Activated CD4-positive, alpha-beta T cell treated with anti-CD3 and anti-CD28 coated beads for 36 hours (primary cell): ENCODE results near the gene MSH2. TPM values are rescaled to one million over a fixed set of nuclear protein-coding genes. Genes with fewer than 3 reads are reported as not detected.
A peak's percentile ranks its signal among the peaks of the same experiment; 100 is the strongest.

Experiments
- ATAC-seq: fragments of 200-7000 bp; cut with Tn5 transposase; one replicate; pipeline ENCODE4 v1.10.0; 2021; ENCODE audit warnings: mild to moderate bottlenecking, moderate library complexity
- CTCF ChIA-PET: fragments of 350-600 bp; sonication (Branson Sonifier 250); formaldehyde crosslinking; loops from one replicate; lab custom pipeline; 2021; ENCODE audit warnings: antibody characterized with exemption; lab: Charles Lee
- POLR2A ChIA-PET: fragments of 350-600 bp; sonication (Branson Sonifier 250); formaldehyde crosslinking; loops from one replicate; lab custom pipeline; 2021; ENCODE audit warnings: antibody characterized with exemption, inconsistent platforms; lab: Charles Lee
- DNase-seq: peaks from one replicate; pipeline ENCODE4 v3.0.0-alpha.2; 2020
- H3K27ac Mint-ChIP-seq: one replicate; pipeline ENCODE4 v1.8.0; 2021; ENCODE audit warnings: mixed read lengths
- H3K27me3 Mint-ChIP-seq: one replicate; pipeline ENCODE4 v1.8.0; 2021; ENCODE audit warnings: mixed read lengths
- H3K36me3 Mint-ChIP-seq: one replicate; pipeline ENCODE4 v1.8.0; 2021; ENCODE audit warnings: low read depth, mixed read lengths
- H3K4me1 Mint-ChIP-seq: one replicate; pipeline ENCODE4 v1.8.0; 2021; ENCODE audit warnings: mixed read lengths
- H3K4me3 Mint-ChIP-seq: one replicate; pipeline ENCODE4 v1.8.0; 2021; ENCODE audit warnings: mild to moderate bottlenecking, moderate library complexity, mixed read lengths
- H3K9me3 Mint-ChIP-seq: one replicate; pipeline ENCODE4 v1.8.0; 2021; ENCODE audit warnings: low read depth, mixed read lengths
- intact Hi-C, 2 experiments: fragments of 100-400 bp; cut with DNase I in 1 of 2; cut with micrococcal nuclease in 1 of 2; formaldehyde crosslinking; loops; one replicate each; pipeline versions ENCODE4 v1.14.2 to v1.15.1; 2022 to 2024; cut with DNase I, micrococcal nuclease
- total RNA-seq, 2 experiments: library from RNA; stranded (reverse); gene quantifications; one replicate each; pipeline ENCODE4 v1.2.3, GENCODE V29; 2021

MSH2 gene
- total RNA-seq, 2 experiments from 2014 or later: 61.0 to 65.2 TPM

DNA sequence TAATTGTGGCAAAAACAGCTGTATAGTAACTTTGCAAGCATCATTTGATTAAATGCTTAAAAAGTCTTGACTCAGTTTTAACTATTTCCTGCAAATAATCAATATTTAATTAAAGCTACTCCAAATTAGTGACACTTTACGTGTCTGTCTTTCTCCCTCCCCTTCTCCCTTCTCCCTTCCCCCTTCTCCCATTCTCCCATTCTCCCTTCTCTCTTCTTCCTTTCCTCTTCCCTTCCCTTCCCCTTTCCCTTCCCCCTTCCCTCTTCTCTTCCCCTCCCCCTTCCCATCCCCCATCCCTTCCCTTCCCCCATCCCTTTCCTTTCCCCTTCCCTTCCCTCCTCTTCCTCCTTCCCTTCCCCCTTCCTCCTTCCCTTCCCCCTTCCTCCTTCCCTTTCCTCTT, 76.9 kb downstream of the MSH2 start:
- Mint-ChIP-seq H3K27me3 (no peaks in the 10 kb centered on the region), H3K4me1 (no peaks in the 10 kb centered on the region), H3K9me3 (no peaks in the 10 kb centered on the region), H3K4me3 (no peak overlapping the region), H3K36me3 (peaks cover 52% of the 10 kb centered on the region), H3K27ac (no peak overlapping the region)
- POLR2A ChIA-PET: no interaction called here
- no peak for ATAC-seq
- DNase-seq: no peak
- intact Hi-C loops: no loop called here
- CTCF ChIA-PET: interaction anchor here (2.2 kb wide), 1 partner anchor 288 kb away, joined by 6 read pairs; no protein-coding TSS in a partner anchor

DNA sequence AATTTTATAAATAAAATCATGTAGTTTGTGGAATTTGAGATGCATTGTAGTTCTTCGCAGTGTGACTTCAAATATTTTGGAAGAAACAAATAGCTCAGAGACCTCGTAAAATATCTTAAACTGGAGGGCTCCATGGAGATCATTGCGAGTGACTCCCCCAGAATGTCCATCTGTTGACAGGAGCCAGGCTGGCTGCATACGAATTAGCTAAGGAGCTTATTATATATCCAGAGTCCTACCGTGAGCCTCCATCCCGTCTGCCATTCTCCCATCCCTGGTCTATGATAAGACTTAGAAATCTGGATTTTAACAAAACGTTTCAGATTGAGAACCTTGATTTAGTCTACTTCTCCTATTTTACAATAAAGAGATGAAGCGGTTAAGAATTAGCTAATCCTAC, 80.2 kb downstream of the MSH2 start:
- Mint-ChIP-seq H3K9me3 (no peaks in the 10 kb centered on the region), H3K4me3 (no peak overlapping the region), H3K27me3 (no peaks in the 10 kb centered on the region), H3K4me1 (peaks cover 14% of the 10 kb centered on the region), H3K27ac (no peak overlapping the region), H3K36me3 (peaks cover 50% of the 10 kb centered on the region)
- DNase-seq: no peak
- no peak for ATAC-seq
- intact Hi-C loops: no loop called here
- ChIA-PET POLR2A (no interaction called here), CTCF (interaction anchor here (1.0 to 1.2 kb wide), 2 partner anchors 11 to 284 kb away, joined by 3 to 4 read pairs; no protein-coding TSS in a partner anchor)

DNA sequence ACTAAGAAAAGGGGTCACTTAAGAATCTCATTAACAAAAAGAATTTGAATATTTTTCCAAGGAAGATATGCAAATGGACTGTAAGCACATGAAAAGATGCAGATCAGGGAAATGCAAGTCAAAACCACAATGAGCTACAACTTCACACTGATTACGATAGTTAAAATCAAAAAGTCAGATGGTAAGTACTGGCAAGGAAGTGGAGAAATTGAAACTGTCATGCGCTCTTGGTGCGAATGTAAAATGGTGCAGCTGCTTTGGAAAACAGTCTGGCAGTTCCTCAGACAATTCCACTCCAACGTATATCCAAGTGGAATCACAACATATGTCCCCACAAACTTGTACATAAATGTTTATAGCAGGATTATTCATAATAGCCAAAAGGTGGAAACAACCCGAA, 81.4 kb downstream of the MSH2 start:
- CTCF ChIA-PET: interaction anchor here (1.2 kb wide), 1 partner anchor 283 kb away, joined by 7 read pairs; no protein-coding TSS in a partner anchor
- DNase-seq (no peak), ATAC-seq (no peak)
- no peaks in the 10 kb centered on the region for H3K27me3 Mint-ChIP-seq
- intact Hi-C loops: no loop called here
- peaks cover 44% of the 10 kb centered on the region for H3K36me3 Mint-ChIP-seq
- peaks cover 14% of the 10 kb centered on the region for H3K4me1 Mint-ChIP-seq
- H3K4me3 Mint-ChIP-seq: no peak overlapping the region
- POLR2A ChIA-PET: interaction anchor here (0.8 kb wide), 1 partner anchor 20 kb away, joined by 4 read pairs; no protein-coding TSS in a partner anchor
- H3K9me3 Mint-ChIP-seq: no peaks in the 10 kb centered on the region
- H3K27ac Mint-ChIP-seq: no peak overlapping the region

DNA sequence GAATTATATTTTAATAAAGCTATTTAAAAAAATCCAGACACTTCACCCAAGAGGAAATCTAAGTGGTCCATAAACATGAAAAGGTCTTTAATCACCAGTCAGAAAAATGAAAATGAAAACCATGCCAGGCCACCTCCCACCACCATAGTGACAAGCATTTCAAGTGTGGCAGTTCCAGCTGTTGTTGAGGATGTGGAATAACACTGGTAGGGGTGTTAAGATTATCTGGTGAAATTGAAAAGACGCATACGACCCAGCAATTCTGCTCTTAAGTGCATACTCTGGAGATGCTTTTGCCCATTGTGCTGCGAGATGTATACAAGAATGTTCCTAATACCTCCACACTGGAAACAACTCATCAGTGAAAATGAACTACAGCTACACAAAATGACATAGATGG, 82.2 kb downstream of the MSH2 start:
- Mint-ChIP-seq H3K27me3 (no peaks in the 10 kb centered on the region), H3K9me3 (no peaks in the 10 kb centered on the region), H3K27ac (no peak overlapping the region), H3K36me3 (peaks cover 42% of the 10 kb centered on the region), H3K4me3 (no peak overlapping the region), H3K4me1 (peaks cover 14% of the 10 kb centered on the region)
- no peak for ATAC-seq
- CTCF ChIA-PET: interaction anchor here (1.1 kb wide), 1 partner anchor 13 kb away, joined by 4 read pairs; no protein-coding TSS in a partner anchor
- POLR2A ChIA-PET: no interaction called here
- no peak for DNase-seq
- intact Hi-C loops: no loop called here

GRCh38 chr2:47485751-47486300, 82.9 kb downstream of the MSH2 start:
- ATAC-seq (no peak), DNase-seq (no peak)
- H3K4me1 Mint-ChIP-seq: peaks cover 14% of the 10 kb centered on the region
- H3K36me3 Mint-ChIP-seq: peaks cover 39% of the 10 kb centered on the region
- H3K27me3 Mint-ChIP-seq: no peaks in the 10 kb centered on the region
- H3K4me3 Mint-ChIP-seq: no peak overlapping the region
- POLR2A ChIA-PET: no interaction called here
- intact Hi-C loops: no loop called here
- H3K9me3 Mint-ChIP-seq: no peaks in the 10 kb centered on the region
- CTCF ChIA-PET: interaction anchor here (0.5 to 1.3 kb wide), 4 partner anchors 8 to 151 kb away, joined by 3 to 4 read pairs (median 3); no protein-coding TSS in a partner anchor
- H3K27ac Mint-ChIP-seq: peak overlapping the region; percentile 12

- intact Hi-C loops: no loop called here
- H3K4me3 Mint-ChIP-seq: no peak overlapping the region
These were observed 84.0 kb downstream of the MSH2 start for GRCh38 chr2:47486841-47487497.

GRCh38 chr2:47487498-47487875, 84.5 kb downstream of the MSH2 start:
- intact Hi-C loops: no loop called here
- H3K27ac Mint-ChIP-seq: no peak overlapping the region
- ChIA-PET POLR2A (no interaction called here), CTCF (interaction anchor here (0.8 kb wide), 1 partner anchor 191 kb away, joined by 3 read pairs; no protein-coding TSS in a partner anchor)
- no peak for DNase-seq
- peaks cover 14% of the 10 kb centered on the region for H3K4me1 Mint-ChIP-seq
- H3K36me3 Mint-ChIP-seq: peaks cover 27% of the 10 kb centered on the region
- peaks cover under 1% of the 10 kb centered on the region for H3K9me3 Mint-ChIP-seq
- no peak for ATAC-seq
- no peak overlapping the region for H3K4me3 Mint-ChIP-seq
- H3K27me3 Mint-ChIP-seq: no peaks in the 10 kb centered on the region

More at GRCh38 chr2:47486841-47487497, 84.0 kb downstream of the MSH2 start:
- Mint-ChIP-seq H3K9me3 (no peaks in the 10 kb centered on the region), H3K27me3 (no peaks in the 10 kb centered on the region), H3K27ac (peak overlapping the region; percentile 45), H3K36me3 (peaks cover 31% of the 10 kb centered on the region), H3K4me1 (peaks cover 14% of the 10 kb centered on the region)
- ATAC-seq: peak; percentile 88
- peak; percentile 13 for DNase-seq
- CTCF ChIA-PET: interaction anchor here (0.6 to 1.3 kb wide), 6 partner anchors 9 to 469 kb away, joined by 3 to 6 read pairs (median 3); no protein-coding TSS in a partner anchor
- POLR2A ChIA-PET: interaction anchor here (0.6 kb wide), 1 partner anchor 63 kb away, joined by 3 read pairs; no protein-coding TSS in a partner anchor

GRCh38 chr2:47488870-47489584, 86.1 kb downstream of the MSH2 start:
- intact Hi-C loops: no loop called here
- peaks cover 2% of the 10 kb centered on the region for H3K9me3 Mint-ChIP-seq
- peaks cover 14% of the 10 kb centered on the region for H3K4me1 Mint-ChIP-seq
- CTCF ChIA-PET: interaction anchor here (1.6 kb wide), 1 partner anchor 34 kb away, joined by 3 read pairs; no protein-coding TSS in a partner anchor
- DNase-seq: no peak
- ATAC-seq: no peak
- no peak overlapping the region for H3K4me3 Mint-ChIP-seq
- H3K36me3 Mint-ChIP-seq: peaks cover 18% of the 10 kb centered on the region
- H3K27me3 Mint-ChIP-seq: no peaks in the 10 kb centered on the region
- no peak overlapping the region for H3K27ac Mint-ChIP-seq
- POLR2A ChIA-PET: interaction anchor here (0.5 to 0.6 kb wide), 2 partner anchors 60 to 348 kb away, joined by 3 to 4 read pairs; no protein-coding TSS in a partner anchor

- ATAC-seq (no peak), DNase-seq (no peak)
- H3K9me3 Mint-ChIP-seq: peaks cover 2% of the 10 kb centered on the region
- ChIA-PET POLR2A (interaction anchor here (0.6 kb wide), 1 partner anchor 468 kb away, joined by 11 read pairs; no protein-coding TSS in a partner anchor), CTCF (interaction anchor here (1.8 kb wide), 1 partner anchor 31 kb away, joined by 6 read pairs; no protein-coding TSS in a partner anchor)
- H3K27ac Mint-ChIP-seq: no peak overlapping the region
- no peak overlapping the region for H3K4me3 Mint-ChIP-seq
- H3K4me1 Mint-ChIP-seq: peaks cover 13% of the 10 kb centered on the region
- no peaks in the 10 kb centered on the region for H3K27me3 Mint-ChIP-seq
- intact Hi-C loops: no loop called here
- peaks cover 7% of the 10 kb centered on the region for H3K36me3 Mint-ChIP-seq
These were observed 87.5 kb downstream of the MSH2 start for GRCh38 chr2:47490406-47490805.

DNA sequence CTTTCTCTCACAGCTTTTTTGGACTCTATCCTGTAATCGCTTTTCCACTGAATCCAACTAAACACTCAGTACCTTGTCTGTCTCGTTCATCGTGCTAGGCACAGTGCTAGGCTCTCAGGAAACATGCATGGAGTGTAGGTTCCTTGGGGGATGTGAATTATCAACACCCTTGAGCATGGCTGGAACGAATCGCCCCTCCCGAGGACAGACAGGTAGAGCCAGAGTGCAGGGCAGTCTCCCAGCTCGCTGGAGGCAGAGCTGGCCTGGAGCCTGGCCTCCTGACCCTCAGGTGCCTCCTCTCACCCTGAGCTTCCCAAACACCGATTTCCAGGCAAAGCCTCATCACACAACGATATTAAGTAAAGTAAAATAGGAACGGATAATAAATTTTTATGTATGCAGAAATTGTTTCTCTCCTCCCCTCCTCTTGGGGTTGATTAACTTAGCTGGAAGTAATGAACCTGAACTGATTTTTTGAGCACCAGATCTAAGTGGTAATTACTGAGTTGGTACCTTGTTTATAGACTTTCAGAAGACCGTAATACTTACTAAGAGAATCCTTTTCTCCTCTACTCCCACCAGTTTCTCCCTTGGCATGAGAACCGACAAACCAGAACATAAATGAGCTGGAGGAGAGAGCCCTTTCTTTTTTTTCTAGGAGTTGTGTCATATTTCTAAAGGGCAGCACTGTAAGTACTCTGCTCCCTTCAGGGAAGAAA, 90.5 kb downstream of the MSH2 start:
- Mint-ChIP-seq H3K27me3 (no peaks in the 10 kb centered on the region), H3K27ac (no peak overlapping the region), H3K4me3 (no peak overlapping the region), H3K9me3 (peaks cover 2% of the 10 kb centered on the region), H3K4me1 (no peaks in the 10 kb centered on the region), H3K36me3 (no peaks in the 10 kb centered on the region)
- DNase-seq (no peak), ATAC-seq (no peak)
- ChIA-PET CTCF (no interaction called here), POLR2A (no interaction called here)
- intact Hi-C loops: no loop called here
